AG09319 (cell line): ENCODE measurements around the gene DMP1.

ENCODE experiments used
- DNase-seq: peaks from one replicate; pipeline ENCODE4 v3.0.0-alpha.2; 2010; ENCODE audit warnings: low read depth; ENCODE audit errors: extremely low read depth
- TF ChIP-seq, protein P1 (sequence below): IDR thresholded peaks from 2 replicates; pipeline ENCODE4 v1.5.1; 2011; ENCODE audit warnings: low read depth, mild to moderate bottlenecking, inconsistent platforms, low read length, moderate library complexity

DMP1 gene

DNA sequence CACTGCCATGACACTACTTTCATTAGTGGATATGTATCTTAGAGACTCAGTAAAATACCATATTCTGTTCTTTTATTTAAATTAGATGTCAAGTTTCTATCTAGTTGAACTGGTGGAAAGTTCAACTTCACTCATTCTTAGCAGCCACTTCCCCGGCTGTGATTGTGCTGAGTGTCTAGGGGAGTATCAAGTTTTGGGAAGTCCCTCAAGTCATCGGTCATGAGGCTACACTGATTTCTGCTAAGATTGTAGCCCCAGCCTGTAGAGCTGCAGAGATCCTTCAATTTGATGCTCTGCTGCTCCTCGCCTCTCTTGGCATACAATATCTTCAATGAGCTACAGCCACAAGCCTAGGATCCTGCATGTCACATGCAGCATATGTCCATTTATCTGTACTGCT is 53.9 kb downstream of the DMP1 start:
- TF ChIP-seq, protein P1, sequence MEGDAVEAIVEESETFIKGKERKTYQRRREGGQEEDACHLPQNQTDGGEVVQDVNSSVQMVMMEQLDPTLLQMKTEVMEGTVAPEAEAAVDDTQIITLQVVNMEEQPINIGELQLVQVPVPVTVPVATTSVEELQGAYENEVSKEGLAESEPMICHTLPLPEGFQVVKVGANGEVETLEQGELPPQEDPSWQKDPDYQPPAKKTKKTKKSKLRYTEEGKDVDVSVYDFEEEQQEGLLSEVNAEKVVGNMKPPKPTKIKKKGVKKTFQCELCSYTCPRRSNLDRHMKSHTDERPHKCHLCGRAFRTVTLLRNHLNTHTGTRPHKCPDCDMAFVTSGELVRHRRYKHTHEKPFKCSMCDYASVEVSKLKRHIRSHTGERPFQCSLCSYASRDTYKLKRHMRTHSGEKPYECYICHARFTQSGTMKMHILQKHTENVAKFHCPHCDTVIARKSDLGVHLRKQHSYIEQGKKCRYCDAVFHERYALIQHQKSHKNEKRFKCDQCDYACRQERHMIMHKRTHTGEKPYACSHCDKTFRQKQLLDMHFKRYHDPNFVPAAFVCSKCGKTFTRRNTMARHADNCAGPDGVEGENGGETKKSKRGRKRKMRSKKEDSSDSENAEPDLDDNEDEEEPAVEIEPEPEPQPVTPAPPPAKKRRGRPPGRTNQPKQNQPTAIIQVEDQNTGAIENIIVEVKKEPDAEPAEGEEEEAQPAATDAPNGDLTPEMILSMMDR, result no peak

DNA sequence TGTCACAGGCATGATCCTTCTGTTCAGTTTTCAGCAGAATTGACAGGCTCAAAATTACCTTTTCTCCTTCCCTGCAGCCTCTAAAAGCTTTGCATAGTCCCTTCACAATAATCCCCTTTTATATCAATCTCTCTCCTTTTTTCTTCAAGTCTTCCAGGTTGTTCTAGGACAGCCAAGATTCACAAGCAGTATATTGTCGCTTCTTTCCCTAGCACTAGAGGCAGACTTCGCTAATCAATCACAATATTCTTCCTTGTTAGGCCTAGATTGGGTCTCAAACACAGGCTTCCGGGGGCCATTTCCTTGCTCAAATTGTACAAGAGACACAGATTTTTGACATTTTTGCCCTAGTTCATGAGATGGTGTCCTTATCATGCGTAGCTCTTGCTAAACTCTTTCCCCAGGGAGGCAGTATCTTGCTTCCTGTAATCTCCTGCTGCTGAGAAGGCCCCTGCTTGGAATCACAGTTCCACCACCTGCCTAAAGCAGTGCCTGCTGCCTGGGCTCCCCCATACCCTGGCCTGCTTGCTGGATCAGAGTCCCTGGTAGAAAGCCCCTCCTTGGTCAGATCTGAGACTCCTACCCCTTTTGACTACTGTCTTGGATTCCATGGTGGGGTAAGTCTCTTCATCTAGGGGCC is 57.3 kb downstream of the DMP1 start:
- TF ChIP-seq, protein P1, result no peak
- no peak for DNase-seq

More for the DNA sequence above, 53.9 kb downstream of the DMP1 start:
- DNase-seq, result no peak
